Measurements from ENCODE around the gene EOLA1.
"Not testable (repeated sequence)": the region's sequence is repeated elsewhere in the genome, so short reads cannot be mapped to it uniquely, and the experiment has no call there.

Gene EOLA1

DNA sequence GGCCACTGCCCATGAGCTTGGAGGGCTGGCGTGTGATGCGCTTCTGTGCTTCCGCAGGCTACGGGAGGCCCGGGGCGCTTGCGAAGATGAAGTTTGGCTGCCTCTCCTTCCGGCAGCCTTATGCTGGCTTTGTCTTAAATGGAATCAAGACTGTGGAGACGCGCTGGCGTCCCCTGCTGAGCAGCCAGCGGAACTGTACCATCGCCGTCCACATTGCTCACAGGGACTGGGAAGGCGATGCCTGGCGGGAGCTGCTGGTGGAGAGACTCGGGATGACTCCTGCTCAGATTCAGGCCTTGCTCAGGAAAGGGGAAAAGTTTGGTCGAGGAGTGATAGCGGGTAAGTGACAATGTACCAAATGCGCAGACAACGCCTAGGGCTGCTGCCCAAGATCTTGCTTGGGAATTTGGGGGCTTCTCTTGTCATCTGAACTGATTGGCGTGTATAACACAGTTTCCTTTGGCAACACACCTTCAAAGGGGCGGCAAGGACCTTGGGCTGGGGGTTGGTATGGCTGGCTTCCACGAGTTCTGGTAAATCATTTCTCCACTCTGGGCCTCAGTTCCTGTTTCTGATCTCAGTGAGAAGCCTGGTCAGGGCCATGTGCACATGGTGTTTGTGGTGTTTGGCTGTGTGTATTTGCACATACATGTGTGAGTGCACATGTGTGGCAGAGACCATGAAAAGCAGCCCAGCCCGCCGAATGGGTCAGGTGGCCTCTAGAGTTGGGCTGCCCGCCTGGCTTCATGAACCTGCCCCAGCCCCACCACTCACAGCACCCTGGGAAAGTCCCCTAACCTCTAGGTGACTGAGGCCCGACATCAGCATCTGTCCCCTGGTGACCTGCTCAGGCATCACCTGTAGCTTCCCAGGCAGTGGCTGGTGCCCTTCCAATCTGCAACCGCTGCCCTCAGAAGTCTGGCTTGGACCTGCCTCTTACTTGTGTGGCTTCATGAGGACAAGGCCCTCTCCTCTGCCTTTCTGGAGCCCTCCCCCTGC, 5.0 kb downstream of the EOLA1 start:
- DNase-seq (ENCODE audit: low read depth): not testable (repeated sequence)

DNA sequence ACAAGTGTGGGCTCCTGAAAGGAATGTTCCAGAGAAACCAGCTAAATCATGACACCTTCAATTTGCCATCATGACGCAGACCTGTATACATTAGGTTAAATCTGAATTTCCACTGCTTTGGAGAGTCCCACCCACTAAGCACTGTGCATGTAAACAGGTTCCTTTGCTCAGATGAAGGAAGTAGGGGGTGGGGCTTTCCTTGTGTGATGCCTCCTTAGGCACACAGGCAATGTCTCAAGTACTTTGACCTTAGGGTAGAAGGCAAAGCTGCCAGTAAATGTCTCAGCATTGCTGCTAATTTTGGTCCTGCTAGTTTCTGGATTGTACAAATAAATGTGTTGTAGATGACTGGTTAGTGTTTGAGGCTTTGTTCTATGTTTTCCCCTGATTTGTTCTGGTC, 6.2 kb downstream of the EOLA1 start:
- not testable (repeated sequence) for DNase-seq (ENCODE audit: low read depth)

DNA sequence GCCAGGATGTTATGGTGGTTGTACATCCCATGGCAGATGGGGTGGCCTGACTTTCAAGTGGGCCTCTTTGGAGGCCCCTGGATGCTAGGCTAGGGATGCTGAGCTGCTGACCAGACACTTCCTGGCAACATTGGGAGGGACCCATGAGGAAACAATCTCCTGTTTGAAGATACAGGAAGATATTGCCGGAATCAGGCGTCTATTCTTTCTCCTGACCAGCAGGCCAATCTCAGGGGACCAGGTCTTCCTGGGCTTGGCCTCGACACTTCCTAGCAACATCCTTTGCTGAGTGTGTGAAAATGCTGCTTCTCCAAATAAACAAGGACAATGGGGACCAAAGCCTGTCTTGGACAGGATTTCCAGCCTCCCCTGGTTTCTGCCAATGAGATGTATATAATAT, 7.0 kb downstream of the EOLA1 start:
- DNase-seq (ENCODE audit: low read depth): not testable (repeated sequence)

DNA sequence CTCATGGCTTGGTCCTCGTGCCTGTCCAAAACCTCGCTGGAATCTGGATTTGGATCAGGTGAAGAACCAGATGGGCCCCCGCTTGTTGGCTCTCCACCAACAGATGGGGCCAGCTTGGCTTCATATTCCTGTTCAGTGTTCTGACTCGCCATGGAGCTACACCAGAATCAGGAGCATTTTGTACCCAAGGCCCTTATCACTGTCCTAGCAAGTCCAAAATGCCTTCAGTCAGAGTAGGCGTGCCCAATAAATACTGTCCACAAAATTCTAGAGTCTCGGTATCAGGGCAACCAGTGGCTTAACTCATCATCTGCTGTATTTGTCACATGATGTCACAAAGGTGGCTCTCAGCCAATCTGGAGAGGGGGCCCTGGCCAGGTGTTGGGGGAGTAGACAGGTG, 8.9 kb downstream of the EOLA1 start, which contains the start of gene HSFX3:
Gene HSFX3 (minus strand): TSS at position 224 of the 400 bp plus-strand sequence. CDS start 72 bp downstream, at position 152.
- not testable (repeated sequence) for DNase-seq (ENCODE audit: low read depth)

DNA sequence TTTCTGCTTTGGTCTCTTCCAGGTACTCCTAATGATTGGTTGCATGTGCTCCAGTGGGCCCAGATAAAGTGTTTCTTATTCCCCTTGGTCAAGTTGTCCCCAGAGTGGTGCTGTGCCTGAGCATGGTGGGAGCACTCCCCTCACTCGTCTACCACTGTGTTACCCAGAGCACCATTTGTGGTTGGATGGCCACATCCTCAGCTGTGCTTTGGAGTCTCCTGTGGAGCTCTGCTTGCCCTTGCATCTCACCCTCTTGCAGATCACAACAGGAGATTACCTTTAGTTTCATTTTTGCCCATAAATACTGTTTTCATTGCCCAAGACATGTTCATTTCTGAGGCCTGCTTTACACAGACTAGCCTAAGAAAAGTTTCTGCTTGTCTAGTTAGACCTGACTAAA, 9.6 kb downstream of the EOLA1 start:
- DNase-seq (ENCODE audit: low read depth): not testable (repeated sequence)

DNA sequence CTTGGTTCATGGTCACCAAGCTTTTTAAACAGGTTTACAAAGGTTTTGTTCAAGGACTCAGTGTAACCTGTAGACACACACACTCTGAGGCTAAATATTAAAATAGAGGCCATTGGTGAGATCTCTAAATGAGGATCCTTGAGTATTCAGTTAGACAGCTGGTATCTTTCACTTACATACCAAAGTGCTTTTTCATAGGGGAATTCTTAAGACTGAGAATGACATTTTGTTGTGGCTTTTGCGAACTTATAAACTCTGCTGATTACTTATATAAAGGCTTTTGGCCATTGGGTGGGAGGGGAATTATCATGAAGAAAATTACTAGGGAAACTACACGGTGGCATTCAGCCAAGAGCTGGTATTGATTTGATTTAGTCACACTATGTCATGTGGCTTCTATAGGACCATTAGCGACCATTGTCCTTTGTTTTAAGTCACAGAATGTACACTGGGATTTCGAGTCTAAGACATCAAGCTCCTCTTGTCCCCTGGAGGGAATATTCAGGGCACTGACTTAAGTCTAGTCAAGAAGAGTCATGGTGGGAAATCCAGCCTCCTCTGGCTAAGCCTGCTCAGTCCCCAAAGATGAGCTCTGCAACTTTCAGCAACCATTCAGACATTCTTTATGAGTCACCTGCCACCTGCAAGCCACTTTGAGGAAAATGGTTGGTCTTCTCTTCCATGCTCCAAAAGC, 10.6 kb downstream of the EOLA1 start:
- not testable (repeated sequence) for DNase-seq (ENCODE audit: low read depth)

DNA sequence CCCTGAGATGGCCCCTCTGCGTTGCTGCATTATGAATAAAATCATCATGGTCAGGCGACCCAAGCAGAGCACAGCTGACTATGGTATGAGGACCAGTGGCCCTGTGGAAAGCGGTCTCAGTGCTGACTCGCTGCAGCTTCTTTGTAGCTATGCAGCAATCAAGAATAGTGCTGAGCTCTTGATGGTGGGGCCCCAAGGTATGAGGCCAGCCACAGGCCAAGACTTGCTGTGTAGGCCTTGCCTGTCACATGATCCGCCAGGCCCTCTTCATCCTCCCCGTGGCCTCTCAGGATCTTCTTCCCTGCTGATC, 11.1 kb downstream of the EOLA1 start:
- DNase-seq (ENCODE audit: low read depth): not testable (repeated sequence)

DNA sequence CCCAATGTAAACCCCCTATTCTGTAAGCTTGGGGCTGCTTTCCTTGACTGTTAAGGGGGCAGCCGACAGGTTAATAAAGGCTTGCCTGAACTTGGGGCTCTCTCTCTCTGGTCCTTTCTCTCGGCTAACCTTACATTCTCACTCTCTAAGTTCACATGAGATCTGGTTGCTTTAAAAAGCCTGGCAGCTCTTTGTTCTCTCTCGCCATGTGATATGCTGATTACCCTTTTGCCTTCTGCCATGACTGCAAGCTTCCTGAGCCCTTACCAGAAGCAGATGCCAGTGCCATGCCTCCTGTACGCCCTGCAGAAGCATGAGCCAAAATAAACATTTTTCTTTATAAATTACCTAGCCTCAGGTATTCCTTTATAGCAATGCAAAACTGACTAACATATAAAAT, 14.4 kb downstream of the EOLA1 start:
- not testable (repeated sequence) for DNase-seq (ENCODE audit: low read depth)

DNA sequence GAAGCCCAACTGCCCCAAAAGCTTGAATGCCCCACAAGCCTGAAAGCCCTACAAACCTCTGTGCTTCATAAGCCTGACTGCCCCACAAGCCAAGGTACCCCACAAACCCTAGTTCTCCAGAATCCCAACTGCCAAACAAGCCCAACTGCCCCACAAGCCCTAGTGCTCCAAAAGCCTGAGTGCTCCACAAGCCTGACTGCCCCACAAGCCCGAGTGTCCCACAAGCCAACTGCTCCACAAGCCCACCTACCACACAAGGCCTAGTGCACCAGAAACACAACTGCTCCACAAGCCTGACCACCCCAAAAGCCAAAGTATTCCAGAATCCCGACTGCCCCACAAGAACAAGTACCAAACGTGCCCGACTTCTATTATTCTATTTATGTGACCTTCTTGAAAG, 22.5 kb downstream of the EOLA1 start:
- no peak for DNase-seq (ENCODE audit: low read depth)

DNA sequence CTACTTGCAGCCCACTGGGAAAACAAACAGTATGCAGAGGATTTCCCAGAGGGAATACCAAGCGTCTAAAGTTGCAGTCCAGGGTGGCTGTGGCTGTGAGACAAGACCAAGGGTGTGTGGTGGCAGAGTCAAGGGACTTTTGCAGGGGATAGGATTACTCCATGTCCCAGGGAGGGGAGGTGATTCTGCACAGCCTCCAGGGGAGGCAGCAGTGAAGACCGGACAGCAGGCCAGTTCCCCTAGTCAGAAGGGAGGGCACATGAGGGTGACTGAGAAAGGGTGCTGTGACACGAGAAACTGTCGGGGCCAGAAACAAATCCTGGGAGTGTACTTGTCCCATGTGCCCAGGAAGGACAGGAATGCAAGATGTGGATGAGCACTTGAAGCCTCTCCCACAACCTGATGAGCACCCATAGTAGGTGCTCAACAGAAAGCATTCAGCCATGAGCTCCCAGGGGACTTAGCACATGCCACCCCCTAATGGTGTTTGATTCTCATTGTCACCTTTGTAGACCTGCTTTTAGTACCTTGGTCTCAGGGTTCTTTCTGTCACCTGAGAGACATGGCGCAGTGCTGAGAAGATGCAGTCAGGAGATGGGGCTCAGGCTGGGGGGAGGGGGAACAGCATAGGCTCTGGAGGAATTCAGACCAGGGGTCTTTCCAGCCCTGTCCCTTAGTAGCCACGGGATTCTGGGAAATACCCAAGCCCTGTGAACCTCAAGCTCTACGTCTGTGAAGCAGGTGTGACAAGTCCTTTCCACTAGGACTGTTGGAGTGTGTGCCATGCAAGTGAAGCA, 27.0 kb downstream of the EOLA1 start:
- no peak for DNase-seq (ENCODE audit: low read depth)

DNA sequence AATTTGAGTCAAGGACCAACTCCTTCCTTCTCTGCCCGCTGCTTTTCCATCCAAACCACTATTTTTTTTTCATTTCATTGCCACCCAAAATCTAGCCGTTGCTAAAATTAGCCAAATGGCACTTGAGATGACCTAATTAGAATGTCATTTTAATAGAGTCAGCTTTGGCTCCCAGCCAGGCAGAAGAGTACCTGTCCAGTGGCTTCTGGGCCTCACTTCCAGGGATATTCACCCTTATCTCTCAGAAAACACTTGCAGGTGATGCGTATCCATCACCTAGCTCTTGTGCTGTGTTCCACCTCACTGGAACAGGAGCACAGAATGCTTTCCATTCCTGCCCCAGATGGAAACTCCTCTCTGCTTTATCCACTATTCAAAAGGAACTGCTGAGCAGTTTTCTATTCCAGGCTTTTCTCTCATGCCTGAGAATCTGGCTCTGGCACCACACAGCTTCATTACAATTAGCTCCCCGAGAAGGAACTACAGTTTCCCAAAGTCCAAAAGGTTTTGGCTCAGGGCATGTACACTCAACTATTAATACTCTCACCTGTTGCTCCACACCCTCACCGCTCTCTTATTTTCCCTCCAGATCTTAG, 28.0 kb downstream of the EOLA1 start:
- no peak for DNase-seq (ENCODE audit: low read depth)

DNA sequence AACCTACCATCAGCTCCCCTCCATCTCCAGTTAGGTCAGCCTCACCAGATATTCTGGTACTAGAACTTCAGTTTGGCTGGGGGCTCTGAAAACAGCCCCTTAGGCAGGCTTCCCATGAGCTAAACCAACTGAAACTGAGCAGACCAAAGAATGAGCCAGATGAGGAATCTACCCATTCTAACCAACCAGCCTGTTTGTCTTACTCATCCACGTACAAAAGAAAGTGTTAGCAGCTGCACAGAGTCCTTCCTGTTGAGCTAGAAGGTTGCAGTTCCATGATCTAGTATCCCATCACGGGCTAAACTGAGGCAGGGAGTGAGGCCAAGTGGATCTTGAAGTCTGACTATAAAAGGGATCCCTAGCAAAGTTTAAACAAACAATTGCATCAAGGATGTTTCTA, 29.0 kb downstream of the EOLA1 start:
- no peak for DNase-seq (ENCODE audit: low read depth)

DNA sequence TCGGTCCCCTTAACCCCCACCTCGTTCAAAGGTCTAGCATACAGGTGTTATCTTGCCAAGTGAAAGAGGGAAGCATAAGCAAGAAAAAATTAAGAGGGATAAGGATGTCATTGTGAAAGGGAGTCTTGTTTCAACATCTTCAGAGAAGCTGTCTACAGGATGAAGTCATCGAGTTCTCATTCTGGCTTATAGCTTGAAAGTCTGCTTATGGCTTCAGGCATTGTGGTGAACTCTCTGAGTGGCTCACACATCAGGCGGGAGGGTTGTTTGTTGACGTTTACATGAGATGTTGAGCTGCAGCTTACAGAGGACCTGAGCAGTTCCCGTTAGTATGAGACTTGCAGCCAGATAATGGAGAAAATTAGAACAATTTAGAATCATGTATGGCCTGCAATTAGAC, 29.9 kb downstream of the EOLA1 start:
- DNase-seq (ENCODE audit: low read depth): no peak

DNA sequence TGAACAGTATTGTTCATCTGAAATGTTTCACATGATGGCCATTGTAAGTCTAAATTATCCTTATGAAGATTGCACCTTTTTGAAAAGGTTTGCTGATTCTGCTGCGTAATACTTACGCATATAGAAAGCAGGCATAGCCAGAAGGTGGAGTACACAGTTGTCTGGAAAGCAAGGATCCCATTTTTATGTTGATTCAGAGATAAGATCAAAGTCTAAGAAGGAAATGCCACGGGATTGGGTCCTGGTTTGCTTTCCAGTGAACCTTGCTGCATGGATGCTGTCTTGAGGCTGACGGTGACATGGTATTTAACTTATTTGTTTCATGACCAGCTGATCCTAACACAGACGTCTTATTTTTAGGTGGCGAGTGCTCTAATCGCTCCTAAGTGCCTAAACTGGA, 31.0 kb downstream of the EOLA1 start:
- DNase-seq (ENCODE audit: low read depth): no peak

DNA sequence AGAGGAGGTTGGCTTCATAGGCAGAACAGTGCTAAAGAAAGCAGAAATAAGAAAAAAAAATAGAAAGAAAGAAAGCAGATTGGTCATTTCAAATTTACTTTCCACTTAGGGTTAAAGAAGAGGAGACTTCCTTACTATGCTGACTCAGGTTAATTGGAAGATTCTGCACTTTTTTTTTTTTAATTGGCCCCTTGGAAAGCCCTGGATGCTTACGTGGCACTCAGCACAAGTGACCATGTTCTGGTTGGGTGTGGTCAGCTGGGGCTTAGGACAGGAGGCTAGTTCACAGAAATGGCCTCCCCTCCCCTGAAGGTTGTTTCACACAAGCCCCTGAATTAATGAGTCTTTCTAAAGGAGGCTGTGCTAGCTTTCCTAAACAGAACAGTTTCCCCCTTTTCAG, 31.9 kb downstream of the EOLA1 start:
- no peak for DNase-seq (ENCODE audit: low read depth)

DNA sequence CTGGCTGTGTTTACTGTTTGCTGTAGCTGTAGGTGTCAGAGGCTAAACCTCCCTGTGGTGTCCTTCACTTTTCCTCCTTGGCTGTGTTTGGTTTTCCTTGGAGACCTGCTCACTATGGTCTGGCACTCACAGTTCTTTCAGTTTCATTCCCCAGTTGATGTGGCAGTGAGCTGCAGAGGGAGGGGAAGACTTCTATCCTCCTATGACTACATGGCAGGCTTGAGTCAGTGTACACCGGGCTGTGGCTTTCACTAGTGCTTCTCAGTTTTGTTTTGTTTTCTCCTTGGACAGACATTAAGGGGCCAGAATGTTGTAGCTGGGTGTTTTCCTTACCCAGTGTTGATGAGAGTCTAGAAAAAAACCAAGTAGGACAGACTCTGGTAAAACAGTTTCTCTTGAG, 32.6 kb downstream of the EOLA1 start:
- not testable (repeated sequence) for DNase-seq (ENCODE audit: low read depth)

DNA sequence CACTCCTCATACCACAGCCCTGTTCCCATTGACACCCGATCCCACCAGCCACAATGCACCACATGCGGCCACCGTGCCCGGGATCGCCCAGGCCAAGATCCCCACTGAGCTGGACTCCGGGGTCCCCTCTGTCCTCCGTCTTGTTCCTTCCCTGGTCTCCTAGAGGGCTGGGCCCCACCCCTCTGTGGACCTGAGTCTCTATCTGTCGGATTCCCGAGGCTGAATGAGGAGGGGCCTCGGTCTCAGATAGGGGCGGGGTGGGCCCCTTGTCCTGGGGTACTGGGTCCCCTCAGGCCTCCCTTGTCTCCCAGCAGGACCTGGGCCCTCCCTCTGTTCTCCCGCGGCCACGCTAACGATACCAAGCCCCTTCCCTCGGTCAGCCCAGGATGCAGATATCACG, 44.8 kb downstream of the EOLA1 start:
- DNase-seq (ENCODE audit: low read depth): not testable (repeated sequence)

DNA sequence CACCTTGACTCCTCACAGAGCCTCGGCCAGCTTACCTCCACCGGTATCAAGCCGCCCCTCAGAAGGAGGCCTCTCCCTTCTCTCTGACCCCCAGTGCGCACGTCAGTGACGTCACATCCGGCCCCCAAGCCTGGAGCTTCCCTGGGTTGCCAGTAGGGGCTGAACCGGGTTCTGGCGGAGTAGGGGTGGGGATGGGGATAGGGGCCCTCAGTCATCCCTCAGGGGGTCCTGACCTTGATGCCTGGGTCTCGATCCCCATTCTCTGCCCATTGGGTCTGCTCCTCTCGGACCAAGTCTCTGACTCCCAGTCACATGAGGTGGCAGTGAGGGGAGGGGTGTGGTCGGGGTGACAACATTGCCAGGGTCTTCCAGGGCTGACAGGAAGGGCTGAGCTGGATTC, 46.5 kb downstream of the EOLA1 start, which contains the start of gene MAGEA9B:
Gene MAGEA9B (minus strand): TSS at position 101 of the 400 bp plus-strand sequence. CDS start 4,280 bp downstream, outside the sequence.
- not testable (repeated sequence) for DNase-seq (ENCODE audit: low read depth)

DNA sequence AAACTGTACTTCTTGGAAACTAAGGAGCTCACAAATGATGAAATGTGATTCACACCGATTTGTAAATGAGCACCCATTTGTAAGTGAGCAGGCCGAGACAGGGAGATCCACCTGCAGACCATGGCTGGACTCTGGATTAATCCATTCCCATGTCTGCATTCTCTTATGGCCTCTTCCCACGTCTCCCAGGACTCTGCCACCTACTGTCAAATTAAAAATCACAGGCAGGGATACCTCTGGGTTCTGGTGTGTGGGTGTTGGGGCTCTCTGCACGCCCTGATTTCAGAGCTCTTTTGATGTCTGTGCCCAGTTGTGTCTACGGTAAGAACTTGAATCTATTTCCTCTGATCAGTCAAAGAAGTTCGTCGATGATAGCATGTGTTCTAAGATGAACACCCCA, 50.2 kb downstream of the EOLA1 start:
- not testable (repeated sequence) for DNase-seq (ENCODE audit: low read depth)

DNA sequence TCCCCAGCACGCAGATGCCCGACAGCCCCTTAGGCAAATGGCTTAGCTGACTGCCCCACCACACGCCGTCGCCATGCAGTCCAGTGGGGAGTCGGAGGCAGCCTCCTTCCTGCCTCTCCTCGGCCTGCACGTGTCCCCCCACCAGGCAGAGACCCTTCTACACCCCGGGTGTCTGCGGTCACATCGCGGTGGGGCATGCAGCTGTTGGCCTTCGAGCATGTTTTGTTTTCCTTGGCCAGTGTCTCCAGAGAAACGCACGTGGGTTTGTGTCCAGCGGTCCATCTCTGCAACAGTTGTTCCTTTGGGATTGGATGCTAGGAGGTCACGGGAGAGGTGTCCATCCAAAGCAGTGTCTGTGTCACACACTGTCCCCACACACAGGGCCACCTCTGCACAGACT, 54.4 kb downstream of the EOLA1 start, which contains the start of gene HSFX2:
Gene HSFX2 (minus strand): TSS at position 101 of the 400 bp plus-strand sequence. CDS start 614 bp downstream, outside the sequence.
- DNase-seq (ENCODE audit: low read depth): not testable (repeated sequence)

DNA sequence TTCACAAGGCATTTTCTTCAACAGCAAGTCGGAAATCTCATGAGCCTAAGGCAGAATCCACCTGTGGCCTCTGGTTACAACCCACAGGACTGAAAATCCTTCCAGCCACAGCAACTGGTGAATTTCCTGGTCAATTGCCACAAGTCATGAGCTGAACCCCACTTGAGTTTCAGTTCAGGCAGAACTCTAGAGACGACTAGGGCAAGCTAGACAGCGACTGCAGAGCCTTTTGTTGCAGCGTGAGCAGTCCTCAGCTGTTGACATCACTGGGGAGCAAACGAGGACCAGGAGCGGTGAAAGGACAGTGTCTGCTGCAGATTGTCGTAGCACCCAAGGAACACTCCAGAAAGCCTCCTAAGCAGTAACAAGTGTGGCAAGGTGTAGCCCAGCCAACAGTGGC, 55.1 kb downstream of the EOLA1 start:
- not testable (repeated sequence) for DNase-seq (ENCODE audit: low read depth)

Measured in stimulated activated CD8-positive, alpha-beta memory T cell treated with anti-CD3 and anti-CD28 coated beads, Interleukin-12 subunit alpha, Interleukin-12 subunit beta, amount 100 ng/mL, for 1 hour (primary cell).